Measurements from ENCODE around the gene CNTNAP2.
"Not testable (repeated sequence)": the region's sequence is repeated elsewhere in the genome, so short reads cannot be mapped to it uniquely, and the experiment has no call there.

The CNTNAP2 gene

DNA sequence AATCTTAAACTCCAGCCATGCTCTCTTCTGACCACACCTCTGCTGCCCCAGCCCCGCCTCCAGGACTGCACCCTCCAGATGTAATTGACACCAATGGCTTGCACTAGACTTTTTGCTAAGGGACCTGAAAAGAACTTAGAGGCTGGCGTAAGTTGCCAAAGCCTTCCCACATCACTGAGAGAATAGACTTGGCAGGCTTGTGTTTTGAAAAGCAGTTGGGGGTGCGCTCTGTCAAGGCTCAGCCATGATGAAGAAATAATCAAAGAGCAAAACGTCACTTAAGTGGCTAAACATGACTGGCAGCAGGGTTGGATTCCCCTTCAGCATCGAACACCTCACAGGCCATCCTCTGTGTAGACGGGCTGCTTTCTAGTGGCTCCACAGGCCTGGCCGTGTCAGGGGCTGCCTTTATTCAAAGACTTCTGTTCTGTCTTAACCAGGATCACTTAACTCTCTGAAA is 2278.8 kb downstream of the CNTNAP2 start:
- DNase-seq, result no peak

DNA sequence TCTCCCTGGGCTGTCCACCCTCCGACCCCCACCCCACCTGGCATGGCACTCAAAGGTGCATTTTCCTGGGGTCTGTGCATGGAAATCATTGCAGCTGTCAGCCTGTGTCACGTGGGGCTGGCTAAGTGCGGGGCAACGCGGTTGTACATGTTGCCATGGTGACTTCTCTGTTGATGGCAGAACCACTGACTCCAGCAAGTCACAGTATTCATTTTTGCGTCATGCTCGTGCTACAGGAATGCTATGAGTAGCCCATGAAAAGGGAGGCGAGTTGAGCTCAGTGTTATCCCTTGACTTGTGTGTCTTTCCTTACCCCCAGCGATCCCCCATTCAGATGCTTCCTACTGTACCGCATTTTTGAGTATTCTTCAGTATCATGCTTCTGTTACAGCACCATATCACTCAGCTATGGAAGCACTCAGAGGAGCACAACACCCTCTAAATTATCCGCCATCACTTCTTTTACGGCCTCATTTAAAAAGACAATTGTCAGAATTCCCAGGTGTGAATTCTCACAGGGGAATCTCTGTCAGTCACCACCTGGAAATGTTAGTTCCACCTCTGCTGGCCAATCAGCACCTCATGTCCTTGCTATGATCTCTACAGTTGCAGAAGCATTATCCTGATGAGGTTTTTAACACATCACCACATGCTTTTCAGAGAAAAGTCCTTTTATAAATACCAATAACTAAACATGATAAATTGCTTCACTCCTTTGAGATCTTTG is 2279.6 kb downstream of the CNTNAP2 start:
- no peak for DNase-seq

DNA sequence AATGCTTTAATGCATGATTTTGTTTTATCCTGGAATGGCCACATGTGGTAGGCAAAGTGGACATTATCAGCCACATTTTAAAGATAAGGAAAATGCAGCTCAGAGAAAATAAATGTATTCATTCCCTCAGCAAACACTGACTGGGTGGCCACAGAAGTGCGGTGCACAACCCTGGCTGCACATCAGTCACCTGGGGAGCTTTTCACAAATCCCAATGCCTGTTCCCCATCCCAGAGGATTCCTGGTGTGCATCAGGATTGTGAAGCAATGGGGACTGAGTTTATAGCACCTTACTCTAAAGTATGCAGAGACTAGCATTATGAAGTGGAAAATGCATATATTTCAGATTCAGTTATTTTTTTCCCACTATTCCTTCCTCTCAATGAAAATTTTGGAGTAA is 2280.5 kb downstream of the CNTNAP2 start:
- DNase-seq, result no peak

- no peak for DNase-seq
Measured at GRCh38 chr7:148397551-148397950, 2280.9 kb downstream of the CNTNAP2 start.

DNA sequence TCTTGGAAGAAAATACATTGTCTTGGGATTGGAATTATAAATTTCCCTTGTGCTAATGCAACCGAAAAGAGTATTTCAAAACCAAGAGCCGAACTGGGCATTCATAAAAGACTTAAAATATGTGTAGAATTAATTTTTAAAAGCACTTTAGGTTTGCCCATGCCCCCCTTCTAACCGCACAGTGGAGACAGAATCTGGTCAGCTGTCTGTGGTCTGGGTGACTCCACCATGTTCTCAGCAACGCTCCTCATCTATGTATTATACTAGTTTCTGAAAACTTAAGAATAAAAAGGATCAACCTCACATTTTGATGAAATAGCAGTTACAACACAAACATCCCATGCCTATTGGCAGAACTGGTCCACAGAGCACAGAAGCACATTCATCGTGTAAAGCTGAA is 2281.4 kb downstream of the CNTNAP2 start:
- no peak for DNase-seq

DNA sequence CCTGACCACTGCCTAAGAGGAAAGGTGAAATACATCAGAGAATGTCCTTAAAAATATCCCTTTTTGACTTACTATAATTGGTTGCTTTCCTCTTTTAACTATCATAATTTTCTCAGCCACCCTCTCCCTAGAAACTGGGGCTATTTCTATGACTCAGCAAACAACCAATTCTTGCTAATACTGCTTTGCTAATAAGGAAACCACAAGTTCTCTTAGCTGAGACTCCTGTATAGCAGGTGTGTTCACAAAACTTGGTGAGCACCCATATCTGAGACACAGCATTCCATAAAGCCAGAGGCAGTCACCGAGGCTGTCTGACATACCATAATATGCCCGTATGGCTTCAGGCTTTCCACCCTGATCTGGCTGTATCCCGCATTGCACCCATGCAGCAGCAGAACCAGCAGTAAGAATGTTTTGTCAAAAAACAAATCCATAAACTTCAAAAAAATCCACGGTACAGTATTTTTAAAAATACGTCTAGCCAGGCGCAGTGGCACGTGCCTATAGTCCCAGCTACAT is 2282.3 kb downstream of the CNTNAP2 start:
- DNase-seq, result no peak

DNA sequence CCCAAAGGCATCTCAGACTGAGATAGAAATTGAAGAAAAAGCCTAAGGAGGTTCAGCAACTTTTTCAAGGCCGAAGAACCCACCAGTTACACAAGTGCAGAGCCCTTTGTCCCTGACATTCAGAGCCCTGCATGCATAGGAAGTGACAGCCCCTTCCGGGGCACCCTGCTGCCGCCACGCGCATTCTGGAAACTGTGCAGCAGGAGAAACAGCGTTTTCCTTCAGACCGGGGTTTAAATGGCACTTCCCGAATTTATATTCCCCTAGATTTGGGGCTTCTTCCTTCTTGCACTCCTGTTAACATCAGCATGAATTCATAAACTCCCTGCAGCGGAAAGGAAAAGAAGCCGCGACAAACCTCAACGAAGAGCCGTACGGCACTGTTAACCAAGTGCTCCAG is 2283.5 kb downstream of the CNTNAP2 start:
- no peak for DNase-seq

DNA sequence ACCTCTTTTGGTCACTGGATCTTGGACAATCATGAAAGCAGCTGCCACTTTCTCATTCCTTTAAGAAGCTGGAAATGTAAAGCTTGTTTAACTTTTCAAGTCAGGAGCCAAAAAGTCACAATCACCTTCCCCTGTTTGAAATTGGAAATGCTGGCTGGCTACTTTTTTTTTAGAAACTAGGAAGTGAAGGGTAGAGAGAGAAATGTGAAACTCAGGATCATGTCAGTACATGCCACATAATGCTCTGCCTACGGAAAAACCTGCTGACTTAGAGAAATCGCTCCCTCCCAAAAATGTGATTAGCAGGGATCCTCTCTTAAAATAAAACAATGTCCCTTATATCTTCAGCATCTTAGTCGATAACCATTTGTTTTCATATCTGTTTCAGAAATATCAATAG is 2285.6 kb downstream of the CNTNAP2 start:
- DNase-seq, result no peak

DNA sequence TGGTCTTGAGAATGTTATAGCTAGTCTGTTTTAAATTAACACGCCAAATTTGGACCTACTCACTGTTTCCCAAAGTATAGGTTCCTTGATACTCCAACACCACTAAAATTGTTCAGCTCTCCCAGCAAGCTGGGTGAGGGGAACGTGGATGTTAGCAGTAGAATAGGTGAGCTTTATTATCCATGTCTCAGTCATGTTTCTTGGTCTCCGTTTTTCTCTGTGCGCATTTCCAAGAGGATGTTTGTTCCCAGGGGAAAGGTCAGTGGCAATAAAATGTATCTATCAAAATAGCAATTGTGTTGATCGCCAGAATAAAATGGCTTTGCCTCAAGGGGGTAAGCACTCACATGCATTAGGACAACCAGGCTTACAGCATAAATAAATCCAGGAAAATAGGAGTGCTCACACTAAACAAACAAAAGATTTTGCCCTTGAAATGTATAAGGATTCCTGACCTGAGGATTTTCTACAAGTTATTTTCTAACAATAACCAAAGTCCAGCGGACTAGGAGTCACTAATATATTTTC is 2286.9 kb downstream of the CNTNAP2 start:
- no peak for DNase-seq

DNA sequence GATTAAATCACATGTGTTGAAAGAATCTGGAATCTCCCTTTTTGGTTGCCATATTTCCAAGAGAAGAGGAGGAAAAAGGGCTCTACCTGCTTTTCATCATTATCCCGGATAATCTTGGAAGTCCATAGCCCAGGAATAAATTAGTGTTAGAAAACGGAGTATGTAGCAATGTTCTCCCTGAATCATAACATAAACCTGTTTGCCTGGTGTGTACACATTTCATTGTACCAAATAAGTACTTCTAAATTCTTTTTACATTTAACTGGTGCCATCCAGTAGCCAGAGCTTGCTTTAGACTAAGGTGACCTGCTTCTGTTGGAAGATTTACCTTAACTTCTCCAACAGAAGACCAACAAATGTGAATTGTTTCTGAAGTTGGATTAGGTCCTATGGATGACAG is 2291.7 kb downstream of the CNTNAP2 start:
- DNase-seq, result no peak

GRCh38 chr7:148410905-148411304 is 2294.3 kb downstream of the CNTNAP2 start:
- DNase-seq, result no peak

GRCh38 chr7:148412691-148413090 is 2296.1 kb downstream of the CNTNAP2 start:
- DNase-seq, result no peak

DNA sequence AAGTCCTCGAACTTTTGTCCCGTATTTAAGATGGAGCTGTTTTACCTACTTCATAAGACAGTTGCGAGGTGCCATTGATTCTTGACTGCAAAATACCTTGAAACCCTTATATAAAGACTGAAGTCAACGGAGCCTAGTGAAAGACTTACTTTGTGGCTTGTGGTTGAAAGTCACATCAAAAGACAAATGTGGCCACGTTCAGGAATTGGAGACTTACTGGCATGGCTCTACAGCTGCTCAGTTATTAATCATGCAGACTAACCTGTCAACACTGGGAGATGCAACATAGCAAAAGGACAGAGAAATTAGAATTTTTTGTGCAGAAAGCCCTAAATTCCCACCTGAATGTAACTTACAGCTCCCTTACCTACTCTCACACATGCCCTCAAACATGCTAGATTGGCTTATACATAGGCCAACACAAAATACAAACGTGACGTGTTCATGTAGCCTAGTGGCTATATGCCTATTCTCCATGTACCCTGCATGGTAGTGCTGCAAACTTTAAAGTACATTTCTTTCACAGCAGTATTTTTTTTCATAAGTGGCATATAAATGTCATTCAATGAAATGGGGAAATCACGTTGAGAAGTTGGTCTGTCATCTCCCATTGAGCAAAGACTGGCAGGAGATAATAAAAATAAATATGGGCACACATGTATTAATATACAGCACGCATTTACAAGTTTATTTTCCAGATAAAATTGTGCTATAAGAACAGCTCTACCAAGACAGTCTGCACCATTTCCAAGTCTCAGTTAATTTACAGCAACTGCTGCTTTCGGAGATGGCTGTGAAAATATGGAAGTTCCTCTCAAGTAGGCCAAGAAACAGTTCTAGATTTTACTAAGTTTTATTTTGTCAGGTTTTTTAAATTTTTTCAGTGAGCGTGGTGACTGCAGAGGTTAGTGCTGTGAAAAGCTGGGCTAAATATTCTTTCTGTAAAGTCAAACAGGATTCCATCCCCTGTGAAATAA is 2303.5 kb downstream of the CNTNAP2 start:
- DNase-seq, result no peak

DNA sequence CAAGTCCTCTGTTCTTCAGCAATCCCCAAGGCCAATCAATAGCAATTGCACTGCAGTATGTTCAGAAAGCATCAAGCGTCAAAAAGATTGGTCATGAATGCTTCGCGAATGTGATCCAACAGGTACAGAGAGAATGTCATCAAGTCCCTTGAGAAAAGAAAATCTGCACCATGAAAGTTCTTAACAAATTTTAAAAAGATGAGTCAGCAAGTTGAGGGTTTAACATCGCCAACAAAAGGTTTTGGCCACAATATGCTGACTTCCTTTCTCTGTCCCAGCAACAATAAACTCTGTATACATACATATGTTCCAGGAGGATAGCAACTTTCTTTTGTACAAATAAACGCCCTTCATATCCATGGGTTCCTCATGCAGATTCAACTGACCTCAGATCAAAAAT is 2305.4 kb downstream of the CNTNAP2 start:
- DNase-seq, result no peak

GRCh38 chr7:148426393-148426792 is 2309.8 kb downstream of the CNTNAP2 start:
- not testable (repeated sequence) for DNase-seq

DNA sequence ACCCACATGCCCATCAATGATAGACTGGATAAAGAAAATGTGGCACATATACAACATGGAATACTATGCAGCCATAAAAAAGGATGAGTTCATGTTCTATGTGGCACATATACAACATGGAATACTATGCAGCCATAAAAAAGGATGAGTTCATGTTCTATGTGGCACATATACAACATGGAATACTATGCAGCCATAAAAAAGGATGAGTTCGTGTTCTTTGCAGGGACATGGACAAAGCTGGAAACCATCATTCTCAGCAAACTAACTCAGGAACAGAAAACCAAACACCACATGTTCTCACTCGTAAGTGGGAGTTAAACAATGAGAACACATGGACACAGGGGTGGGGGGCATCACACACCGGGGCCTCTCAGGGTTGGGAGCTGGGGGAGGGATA is 2314.1 kb downstream of the CNTNAP2 start:
- not testable (repeated sequence) for DNase-seq

GRCh38 chr7:148433521-148434180 is 2317.1 kb downstream of the CNTNAP2 start:
- DNase-seq, result no peak

DNA sequence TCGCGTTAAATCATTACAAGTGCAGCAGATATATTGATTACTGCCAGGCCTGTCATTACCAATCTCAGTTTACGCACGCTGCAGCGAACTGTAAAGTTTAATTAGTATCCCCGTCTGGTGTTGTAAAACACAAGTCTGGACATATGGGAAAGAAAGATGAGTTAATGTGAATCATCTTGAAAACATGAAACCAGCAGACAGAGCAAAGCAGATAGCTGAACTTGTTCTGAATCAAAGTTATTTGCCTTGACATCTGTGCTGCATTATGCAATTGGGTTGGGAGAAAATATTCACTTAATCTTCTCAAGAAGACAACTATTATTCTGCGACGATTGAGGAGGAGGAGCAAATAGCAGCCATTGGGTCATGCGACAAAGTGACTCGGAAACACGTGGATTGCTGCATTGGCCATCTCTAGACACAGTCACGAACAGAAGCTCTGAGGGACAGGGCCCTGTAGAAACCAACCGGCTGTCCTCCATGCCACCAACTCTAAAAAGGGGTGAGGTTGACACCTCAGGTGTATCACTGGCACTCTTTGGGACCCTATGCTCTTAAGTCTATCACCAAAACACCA is 2317.7 kb downstream of the CNTNAP2 start:
- no peak for DNase-seq

DNA sequence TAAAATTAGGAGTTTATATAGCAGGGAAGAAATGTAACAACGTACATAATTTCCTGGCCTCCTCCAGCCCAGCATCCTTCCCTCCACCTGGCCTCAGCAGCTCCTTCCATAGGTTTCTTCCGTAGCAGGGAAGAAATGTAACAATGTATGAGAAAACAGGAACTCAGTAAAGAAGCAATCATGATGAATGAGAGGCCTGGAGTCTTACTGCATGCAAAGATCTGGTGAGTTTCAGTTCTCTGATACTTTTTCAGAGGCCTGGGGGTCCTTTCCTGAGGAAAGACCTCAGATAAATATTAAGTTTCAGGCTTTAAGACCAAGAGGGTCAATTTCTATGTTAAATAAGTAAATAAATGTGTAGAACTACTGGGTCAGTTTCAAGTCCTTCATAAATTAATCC is 2318.3 kb downstream of the CNTNAP2 start:
- no peak for DNase-seq

DNA sequence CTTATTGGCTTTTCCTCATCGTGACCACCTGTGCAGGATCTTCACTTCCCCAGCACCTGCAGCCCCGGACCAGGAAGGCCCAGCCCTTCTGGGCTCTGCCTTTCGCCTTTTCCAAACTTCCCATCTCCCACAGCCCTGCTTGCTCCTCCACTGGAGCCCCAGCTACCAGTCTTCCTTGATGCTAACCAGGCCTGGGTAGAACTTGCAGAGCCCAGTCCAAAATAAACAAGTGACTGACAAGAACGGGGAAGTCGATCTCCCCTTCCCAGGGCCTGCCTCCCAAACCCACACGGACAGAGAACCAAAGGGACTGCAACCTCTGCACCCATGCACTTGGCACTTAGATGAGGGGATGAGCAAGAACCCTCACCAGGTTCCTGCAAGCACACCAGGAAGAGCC is 2319.1 kb downstream of the CNTNAP2 start:
- no peak for DNase-seq

GRCh38 chr7:148436135-148436534 is 2319.5 kb downstream of the CNTNAP2 start:
- no peak for DNase-seq

GRCh38 chr7:148436571-148436970 is 2320.0 kb downstream of the CNTNAP2 start:
- DNase-seq, result no peak

DNA sequence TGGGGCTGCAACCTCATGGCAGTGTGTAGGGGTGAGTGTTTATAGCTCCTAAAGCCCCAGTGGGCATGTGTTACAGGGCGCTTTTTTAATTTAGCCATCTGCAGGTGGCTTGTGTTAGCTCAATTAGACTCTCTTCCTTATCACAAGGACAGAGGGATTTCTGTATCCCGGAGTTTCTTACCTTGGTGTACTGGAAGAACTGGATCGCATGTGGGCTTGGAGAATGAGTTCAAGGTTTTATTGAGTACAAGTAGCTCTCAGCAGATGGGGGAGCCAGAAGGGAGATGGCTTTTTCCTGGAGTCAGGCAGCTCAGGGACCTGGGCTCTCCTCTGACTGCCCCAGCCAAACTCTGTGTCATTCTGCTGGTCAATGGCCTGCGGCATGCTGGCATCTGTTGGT is 2320.4 kb downstream of the CNTNAP2 start:
- DNase-seq, result no peak
